GM13976 (cell line): ENCODE measurements around the gene MS4A7.

Experiments used
- DNase-seq: peaks from one replicate; pipeline ENCODE4 v3.0.0; 2012; ENCODE audit warnings: low spot score
- in situ Hi-C: fragments of 300-500 bp; cut with MboI; formaldehyde crosslinking; loops from one replicate; pipeline ENCODE4 v1.12.0; 2022; ENCODE audit warnings: low sequenced_read_pairs, mixed read lengths, inconsistent platforms; ENCODE audit not compliant: unreplicated experiment
- TF ChIP-seq, protein P1 (sequence below): IDR thresholded peaks from 2 replicates; pipeline ENCODE4 v1.5.1; 2012; ENCODE audit warnings: borderline replicate concordance, mild to moderate bottlenecking; ENCODE audit not compliant: insufficient read depth; ENCODE audit errors: extremely low read depth, missing control alignments, control extremely low read depth

Gene MS4A7

DNA sequence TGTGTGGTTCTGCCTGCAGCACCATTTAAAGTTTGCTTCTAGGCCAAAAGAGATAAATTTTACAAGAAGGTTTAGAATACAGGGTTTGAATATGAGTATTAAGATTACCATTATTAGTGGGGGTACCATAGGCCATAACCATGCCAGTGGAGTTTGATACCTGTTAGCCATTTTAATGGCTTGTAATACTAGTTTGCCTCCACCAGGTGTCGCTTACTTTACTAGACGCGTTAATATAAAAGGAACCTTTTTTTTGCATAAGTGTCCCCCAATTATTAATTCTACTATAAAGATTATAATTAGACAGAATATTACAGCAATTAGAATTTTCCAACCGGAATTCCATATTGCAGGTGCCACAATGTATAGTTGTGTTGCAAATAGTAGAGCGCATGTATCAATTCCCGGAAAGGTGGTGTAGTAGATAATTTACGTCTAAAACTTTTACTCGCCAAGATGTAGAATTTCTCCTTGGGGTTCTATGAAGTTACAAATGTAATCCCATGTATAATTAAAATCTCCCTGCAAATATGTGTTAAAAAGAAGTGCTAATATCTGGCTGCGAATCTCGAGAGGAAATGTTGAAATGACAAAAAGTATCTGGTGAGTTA is 35.1 kb upstream of the MS4A7 start:
- no peak for DNase-seq
- TF ChIP-seq, protein P1, sequence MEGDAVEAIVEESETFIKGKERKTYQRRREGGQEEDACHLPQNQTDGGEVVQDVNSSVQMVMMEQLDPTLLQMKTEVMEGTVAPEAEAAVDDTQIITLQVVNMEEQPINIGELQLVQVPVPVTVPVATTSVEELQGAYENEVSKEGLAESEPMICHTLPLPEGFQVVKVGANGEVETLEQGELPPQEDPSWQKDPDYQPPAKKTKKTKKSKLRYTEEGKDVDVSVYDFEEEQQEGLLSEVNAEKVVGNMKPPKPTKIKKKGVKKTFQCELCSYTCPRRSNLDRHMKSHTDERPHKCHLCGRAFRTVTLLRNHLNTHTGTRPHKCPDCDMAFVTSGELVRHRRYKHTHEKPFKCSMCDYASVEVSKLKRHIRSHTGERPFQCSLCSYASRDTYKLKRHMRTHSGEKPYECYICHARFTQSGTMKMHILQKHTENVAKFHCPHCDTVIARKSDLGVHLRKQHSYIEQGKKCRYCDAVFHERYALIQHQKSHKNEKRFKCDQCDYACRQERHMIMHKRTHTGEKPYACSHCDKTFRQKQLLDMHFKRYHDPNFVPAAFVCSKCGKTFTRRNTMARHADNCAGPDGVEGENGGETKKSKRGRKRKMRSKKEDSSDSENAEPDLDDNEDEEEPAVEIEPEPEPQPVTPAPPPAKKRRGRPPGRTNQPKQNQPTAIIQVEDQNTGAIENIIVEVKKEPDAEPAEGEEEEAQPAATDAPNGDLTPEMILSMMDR, result peak; percentile 48
- in situ Hi-C loops, result loop anchor here (10.0 kb wide), 1 partner anchor 68 kb away; no protein-coding TSS in a partner anchor

DNA sequence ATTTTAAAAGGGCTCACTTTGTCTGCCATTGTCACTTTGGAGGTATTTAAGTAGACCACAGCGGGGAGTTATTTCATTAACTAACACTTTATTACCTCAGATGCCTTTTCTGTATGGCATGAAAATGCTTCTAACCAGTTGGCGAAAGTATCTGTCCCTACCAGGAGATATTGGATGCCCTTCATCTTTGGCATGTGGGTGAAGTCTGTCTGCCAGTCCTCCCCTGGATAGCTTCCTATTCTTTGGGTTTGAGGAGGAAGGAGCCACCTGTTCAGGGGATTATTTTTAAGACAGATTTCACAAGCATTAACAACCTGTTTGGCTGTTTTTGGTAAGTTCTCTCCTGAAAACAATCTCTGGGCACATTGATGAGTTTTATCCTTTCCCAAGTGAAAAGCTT is 34.2 kb upstream of the MS4A7 start:
- TF ChIP-seq, protein P1, result no peak
- DNase-seq, result no peak
- in situ Hi-C loops, result loop anchor here (10.0 kb wide), 1 partner anchor 69 kb away; no protein-coding TSS in a partner anchor

DNA sequence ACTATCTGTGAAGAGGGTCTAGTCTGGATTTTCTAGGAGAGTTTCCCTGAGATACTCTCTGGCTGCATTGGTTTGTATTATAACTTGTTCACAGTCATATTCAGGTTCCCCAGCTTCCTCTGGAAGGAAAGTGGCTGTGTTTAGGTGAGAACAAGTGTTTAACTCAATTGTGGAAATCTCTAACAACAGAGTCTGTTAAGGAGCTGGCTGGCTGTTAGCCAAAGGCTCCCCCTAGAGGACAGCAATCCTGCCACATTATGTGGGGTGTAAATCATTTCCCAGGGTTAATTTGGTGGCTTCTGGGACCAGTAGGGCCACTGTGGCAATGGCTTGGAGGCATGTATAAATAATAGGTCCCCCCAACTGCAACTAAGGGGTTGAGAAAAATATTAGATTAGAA is 32.8 kb upstream of the MS4A7 start:
- in situ Hi-C loops, result loop anchor here (10.0 kb wide), 1 partner anchor 71 kb away; no protein-coding TSS in a partner anchor
- no peak for DNase-seq
- TF ChIP-seq, protein P1, result peak; percentile 54

DNA sequence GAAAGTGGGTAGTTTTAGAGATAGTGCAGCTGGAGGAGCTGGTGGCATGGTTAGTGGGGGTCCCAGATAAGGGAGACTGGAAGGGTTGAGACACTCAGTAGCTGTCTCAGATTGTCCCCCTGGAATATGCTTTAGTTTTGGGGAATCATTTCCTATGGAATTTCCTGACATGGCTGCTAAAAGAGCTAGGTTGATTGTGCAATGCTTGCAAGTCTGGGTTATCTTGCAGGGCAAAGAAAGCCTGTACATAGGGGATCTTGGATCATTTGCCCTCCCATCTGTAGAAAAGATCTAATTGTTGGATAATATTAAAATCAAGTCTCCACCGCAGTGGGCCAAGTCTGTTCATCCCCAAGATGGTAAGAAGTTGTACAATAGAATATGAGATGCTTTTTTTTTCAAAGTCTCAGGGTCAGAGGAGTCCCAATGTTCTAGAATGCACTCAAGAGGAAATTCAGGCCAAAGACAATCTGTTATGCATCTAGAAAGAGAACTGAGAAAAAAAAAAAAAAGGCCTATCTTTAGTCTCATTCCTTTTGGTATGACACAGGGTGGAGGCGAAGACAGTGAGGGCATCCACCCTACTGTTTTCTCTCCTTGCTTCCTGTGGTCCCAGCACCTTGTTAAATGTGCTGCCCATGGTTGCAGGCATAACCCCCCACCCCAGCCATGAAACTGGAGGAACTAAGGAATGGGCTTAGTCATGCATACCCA is 31.1 kb upstream of the MS4A7 start:
- in situ Hi-C loops, result loop anchor here (10.0 kb wide), 1 partner anchor 72 kb away; no protein-coding TSS in a partner anchor
- no peak for DNase-seq
- TF ChIP-seq, protein P1, result no peak

DNA sequence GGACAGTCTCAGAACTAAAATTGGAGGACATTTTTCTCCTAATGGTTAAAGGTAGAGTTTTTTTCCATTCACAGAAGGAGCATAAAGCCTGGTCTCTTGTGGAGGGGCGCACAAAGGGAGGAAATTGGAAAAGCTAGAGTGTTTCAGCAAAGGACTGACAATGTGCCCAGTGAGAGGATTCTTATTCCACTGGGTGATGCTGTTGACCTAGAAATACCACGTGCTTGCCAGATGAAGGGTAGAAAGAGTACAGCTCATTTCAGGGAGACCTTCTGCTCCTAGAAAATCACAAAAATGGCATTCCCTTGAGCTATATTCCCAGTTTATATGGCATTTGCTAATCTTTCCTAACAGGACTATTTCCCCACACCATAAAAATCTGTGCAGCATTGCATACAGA is 30.2 kb upstream of the MS4A7 start:
- DNase-seq, result no peak
- in situ Hi-C loops, result loop anchor here (10.0 kb wide), 1 partner anchor 73 kb away; no protein-coding TSS in a partner anchor
- TF ChIP-seq, protein P1, result peak; percentile 21

DNA sequence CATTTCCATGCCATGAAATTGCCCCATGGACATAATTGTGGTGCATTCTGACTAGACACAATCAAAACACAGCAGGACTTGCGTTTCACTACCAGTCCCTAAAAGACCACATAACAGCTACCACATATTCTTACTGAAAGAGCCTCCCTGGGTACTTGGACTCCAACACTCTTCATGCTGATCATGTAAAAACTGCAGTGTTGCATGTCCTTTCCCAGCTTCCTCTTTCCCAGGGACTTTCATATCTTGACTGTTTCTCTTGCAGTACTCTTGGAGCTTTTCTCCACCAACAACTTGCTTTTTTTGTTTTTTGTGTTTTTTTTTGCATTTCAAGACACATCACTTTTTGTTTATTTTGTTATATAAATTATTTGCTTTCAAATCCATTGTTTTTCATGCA is 28.3 kb upstream of the MS4A7 start:
- no peak for DNase-seq
- in situ Hi-C loops, result loop anchor here (10.0 kb wide), 1 partner anchor 75 kb away; no protein-coding TSS in a partner anchor
- TF ChIP-seq, protein P1, result no peak
